ENCODE measurements around the gene PAQR4. TPM values are rescaled to one million over a fixed set of nuclear protein-coding genes. Genes with fewer than 3 reads are reported as not detected.

PAQR4 gene
- total RNA-seq, 6 donors from 2014 or later = 5.2 to 13.5 (median 8.3) TPM

GRCh38 chr16:2966043-2966807 lies 2.9 kb upstream of the PAQR4 start:
- Histone ChIP-seq H3K4me1 (peaks cover 52 to 87% (median 64%) of the 10 kb centered on the region in 4 donors), H3K4me3 (peak overlapping the region in 3 of 4 donors; percentile 20 to 36 (median 34)), H3K36me3 (no peaks in the 10 kb centered on the region), H3K9me3 (no peaks in the 10 kb centered on the region), H3K27ac (no peak overlapping the region), H3K27me3 (peaks cover 0 to 66% (median 48%) of the 10 kb centered on the region in 4 donors)
- no peak for ATAC-seq (ENCODE audit: low FRiP score in 2 of 2)
- 61 to 63% methylated on average over 8 to 36 of the region's 39 CpGs for WGBS, 2 donors
- peak in 1 of 2 donors; percentile 54 for DNase-seq
- TF ChIP-seq CTCF (IDR thresholded peaks at IDR 0.05) (no peak), POLR2A (IDR thresholded peaks at IDR 0.05) (no peak), EP300 (IDR thresholded peaks at IDR 0.05) (no peak), POLR2AphosphoS5 (IDR thresholded peaks at IDR 0.05) (no peak)

GRCh38 chr16:2966808-2967191 lies 2.3 kb upstream of the PAQR4 start:
- DNase-seq (peak; percentile 37 to 90), ATAC-seq (ENCODE audit: low FRiP score in 2 of 2) (no peak)
- TF ChIP-seq CTCF (IDR thresholded peaks at IDR 0.05) (peak in 3 of 6 experiments; percentile 16 to 29 (median 23)), POLR2A (IDR thresholded peaks at IDR 0.05) (no peak), POLR2AphosphoS5 (IDR thresholded peaks at IDR 0.05) (no peak), EP300 (IDR thresholded peaks at IDR 0.05) (no peak)
- Histone ChIP-seq H3K36me3 (no peaks in the 10 kb centered on the region), H3K4me3 (peak overlapping the region in 3 of 4 donors; percentile 20 to 36 (median 34)), H3K27me3 (peaks cover 0 to 66% (median 48%) of the 10 kb centered on the region in 4 donors), H3K9me3 (no peaks in the 10 kb centered on the region), H3K4me1 (peaks cover 52 to 85% (median 62%) of the 10 kb centered on the region in 4 donors), H3K27ac (no peak overlapping the region)
- WGBS, 2 donors = 2% methylated on average over 15 of the region's 46 CpGs; no CpG with 5 or more reads in 1 of the 2 donors

- 13% methylated on average over 9 of the region's 51 CpGs; no CpG with 5 or more reads in 1 of the 2 donors for WGBS, 2 donors
- Histone ChIP-seq H3K36me3 (no peaks in the 10 kb centered on the region), H3K4me3 (peak overlapping the region in 3 of 4 donors; percentile 20 to 36 (median 34)), H3K4me1 (peaks cover 52 to 81% (median 61%) of the 10 kb centered on the region in 4 donors), H3K27me3 (peaks cover 0 to 62% (median 46%) of the 10 kb centered on the region in 4 donors), H3K9me3 (no peaks in the 10 kb centered on the region), H3K27ac (no peak overlapping the region)
- ATAC-seq (ENCODE audit: low FRiP score in 2 of 2) (no peak), DNase-seq (no peak)
- no peak for TF ChIP-seq POLR2A (IDR thresholded peaks at IDR 0.05)
- no peak for TF ChIP-seq POLR2AphosphoS5 (IDR thresholded peaks at IDR 0.05)
- no peak for TF ChIP-seq EP300 (IDR thresholded peaks at IDR 0.05)
- no peak for TF ChIP-seq CTCF (IDR thresholded peaks at IDR 0.05)
Observed at GRCh38 chr16:2967211-2967631, 1.9 kb upstream of the PAQR4 start.

GRCh38 chr16:2967721-2968161 lies 1.4 kb upstream of the PAQR4 start:
- H3K4me1 ChIP-seq = peaks cover 52 to 76% (median 60%) of the 10 kb centered on the region in 4 donors

More at GRCh38 chr16:2967721-2968161, 1.4 kb upstream of the PAQR4 start:
- H3K4me3 ChIP-seq = no peak overlapping the region
- TF ChIP-seq POLR2AphosphoS5 (IDR thresholded peaks at IDR 0.05) (no peak), EP300 (IDR thresholded peaks at IDR 0.05) (no peak), POLR2A (IDR thresholded peaks at IDR 0.05) (no peak), CTCF (IDR thresholded peaks at IDR 0.05) (no peak)
- no peaks in the 10 kb centered on the region for H3K36me3 ChIP-seq
- no peaks in the 10 kb centered on the region for H3K9me3 ChIP-seq
- H3K27ac ChIP-seq = no peak overlapping the region
- DNase-seq = peak in 1 of 2 donors; percentile 80
- no peak for ATAC-seq (ENCODE audit: low FRiP score in 2 of 2)
- 51 to 52% methylated on average over 13 to 16 of the region's 33 CpGs for WGBS, 2 donors
- H3K27me3 ChIP-seq = peaks cover 0 to 56% (median 42%) of the 10 kb centered on the region in 4 donors

All from upper lobe of left lung (tissue), 6 donors.